ENCODE data around the gene IGSF6. TPM values are rescaled to one million over a fixed set of nuclear protein-coding genes. Genes with fewer than 3 reads are reported as not detected.

The IGSF6 gene
- total and polyA plus RNA-seq, 2 of the 8 experiments (the other 6 are each of a cell fraction or from before 2014, with no cell fraction given): not detected

DNA sequence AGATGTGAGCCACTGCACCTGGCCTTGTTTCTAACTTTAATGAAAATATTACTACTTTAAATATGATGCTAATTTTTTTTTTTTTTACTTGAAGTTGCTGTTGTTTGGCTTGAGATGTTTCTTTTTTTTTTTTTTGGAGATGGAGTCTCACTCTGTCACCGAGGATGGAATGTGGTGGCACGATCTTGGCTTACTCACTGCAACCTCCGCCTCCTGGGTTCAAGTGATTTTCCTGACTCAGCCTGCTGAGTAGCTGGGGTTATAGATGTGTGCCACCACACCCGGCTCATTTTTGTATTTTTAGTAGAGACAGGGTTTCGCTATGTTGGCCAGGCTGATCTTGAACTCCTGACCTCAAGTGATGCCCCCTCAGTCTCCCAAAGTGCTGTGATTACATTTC lies 23.6 kb downstream of the IGSF6 start:
- Histone ChIP-seq H3K4me1 (replicated peaks in 1 of 4; ENCODE audit: control insufficient read depth in 3 of 4, insufficient read depth in 4 of 4, low read length in 3 of 4) (no peaks in the 10 kb centered on the region), H2BK12ac (ENCODE audit: low read depth, low read length) (no peak overlapping the region), H2BK20ac (ENCODE audit: low read length) (no peak overlapping the region), H4K20me1 (replicated peaks in 1 of 2; ENCODE audit: control insufficient read depth in 1 of 2, insufficient read depth in 2 of 2, low read length in 2 of 2) (no peaks in the 10 kb centered on the region), H3K18ac (ENCODE audit: extremely low read depth, low read length) (no peak overlapping the region), H3K4ac (replicated peaks; ENCODE audit: insufficient read length, low read depth, low read length) (no peak overlapping the region), H3K36me3 (ENCODE audit: control insufficient read depth in 2 of 4, insufficient read depth in 4 of 4, low read length in 3 of 4) (peaks cover 0 to 42% (median 21%) of the 10 kb centered on the region in 4 experiments; a peak in 5 of 8 replicates), H2AK5ac (ENCODE audit: low read depth, low read length) (no peak overlapping the region), H3K79me2 (ENCODE audit: control insufficient read depth in 1 of 2, insufficient read depth in 2 of 2, low read length in 2 of 2) (no peaks in the 10 kb centered on the region), H3K27ac (ENCODE audit: low read depth, low read length) (no peak overlapping the region), H3K4me3 (ENCODE audit: extremely low read depth in 1 of 4, insufficient read depth in 2 of 4, low read depth in 3 of 4, low read length in 4 of 4) (no peak overlapping the region), H3K27me3 (replicated peaks in 1 of 4; ENCODE audit: control insufficient read depth in 3 of 4, extremely low read depth in 1 of 4, insufficient read depth in 3 of 4, low read length in 3 of 4) (no peaks in the 10 kb centered on the region), H2BK5ac (ENCODE audit: low read depth, low read length) (no peak overlapping the region), H2BK120ac (replicated peaks; ENCODE audit: low read depth, low read length) (no peak overlapping the region), H3K14ac (ENCODE audit: insufficient read length) (no peak overlapping the region), H4K5ac (ENCODE audit: insufficient read length, low read depth, low read length) (no peak overlapping the region), H3K9me3 (ENCODE audit: insufficient read depth in 2 of 2, low read depth in 1 of 2, low read length in 1 of 2) (peaks cover 0 to 6% of the 10 kb centered on the region in 2 experiments; a peak in 1 of 4 replicates), H3K4me2 (ENCODE audit: insufficient read depth in 1 of 2, low read depth in 2 of 2, low read length in 2 of 2) (no peak overlapping the region), H2BK15ac (ENCODE audit: low read length) (no peak overlapping the region), H3K23me2 (ENCODE audit: low read depth, low read length) (no peaks in the 10 kb centered on the region), H3K79me1 (ENCODE audit: low read depth, low read length) (no peaks in the 10 kb centered on the region), H4K8ac (ENCODE audit: extremely low read depth, insufficient read depth, low read length) (no peak overlapping the region), H4K91ac (replicated peaks; ENCODE audit: insufficient read length, low read length) (no peak overlapping the region), H3K23ac (ENCODE audit: insufficient read length) (no peak overlapping the region), H3K56ac (replicated peaks; ENCODE audit: insufficient read length, low read depth, low read length) (no peak overlapping the region), H2AFZ (ENCODE audit: low read length) (no peak overlapping the region), H3K9ac (replicated peaks in 1 of 4; ENCODE audit: extremely low read depth in 1 of 4, low read depth in 3 of 4, low read length in 3 of 4) (no peak overlapping the region)
- DNase-seq (ENCODE audit: low read depth in 1 of 2, low spot score in 2 of 2) (no peak), FAIRE-seq (no peak)
- WGBS, 2 experiments (ENCODE audit: extremely low coverage in 1 of 2, insufficient coverage in 1 of 2, insufficient read length in 1 of 2, insufficient replicate concordance in 2 of 2, low coverage in 1 of 2, low lambda C conversion rate in 2 of 2, missing lambda C conversion rate in 1 of 2): 93% methylated on average over 4 of the region's 5 CpGs; no CpG with 5 or more reads in 1 of the 2 experiments
- CTCF ChIA-PET (ENCODE audit: partially characterized antibody): interaction anchor here (1.1 to 2.1 kb wide), 2 partner anchors 11 to 24 kb away, joined by 3 to 8 read pairs; partner anchors contain the start of gene IGSF6
- POLR2A ChIA-PET (ENCODE audit: partially characterized antibody): interaction anchor here (0.9 kb wide), 1 partner anchor 46 kb away, joined by 3 read pairs; no protein-coding TSS in a partner anchor
- TF ChIP-seq GTF2F1 (IDR thresholded peaks at IDR 0.05; ENCODE audit: borderline replicate concordance, low read depth, low read length) (no peak), EZH2 (IDR thresholded peaks at IDR 0.05; ENCODE audit: low read depth, low read length, severe bottlenecking) (no peak), RBBP5 (IDR thresholded peaks at IDR 0.05; ENCODE audit: borderline replicate concordance, low read depth, low read length) (no peak), EP300 (IDR thresholded peaks at IDR 0.05; ENCODE audit: borderline replicate concordance in 1 of 2, low read depth in 2 of 2, low read length in 2 of 2) (no peak), JUND (IDR thresholded peaks at IDR 0.05; ENCODE audit: low read length) (no peak), SIRT6 (IDR thresholded peaks at IDR 0.05; ENCODE audit: low read length) (no peak), JUN (IDR thresholded peaks at IDR 0.05; ENCODE audit: low read depth, low read length) (no peak), ASH2L (IDR thresholded peaks at IDR 0.05; ENCODE audit: low read length) (no peak)
- TF ChIP-seq, protein P1, sequence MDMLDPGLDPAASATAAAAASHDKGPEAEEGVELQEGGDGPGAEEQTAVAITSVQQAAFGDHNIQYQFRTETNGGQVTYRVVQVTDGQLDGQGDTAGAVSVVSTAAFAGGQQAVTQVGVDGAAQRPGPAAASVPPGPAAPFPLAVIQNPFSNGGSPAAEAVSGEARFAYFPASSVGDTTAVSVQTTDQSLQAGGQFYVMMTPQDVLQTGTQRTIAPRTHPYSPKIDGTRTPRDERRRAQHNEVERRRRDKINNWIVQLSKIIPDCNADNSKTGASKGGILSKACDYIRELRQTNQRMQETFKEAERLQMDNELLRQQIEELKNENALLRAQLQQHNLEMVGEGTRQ (IDR thresholded peaks at IDR 0.05; ENCODE audit: low read length): no peak
- TF ChIP-seq, protein P2, sequence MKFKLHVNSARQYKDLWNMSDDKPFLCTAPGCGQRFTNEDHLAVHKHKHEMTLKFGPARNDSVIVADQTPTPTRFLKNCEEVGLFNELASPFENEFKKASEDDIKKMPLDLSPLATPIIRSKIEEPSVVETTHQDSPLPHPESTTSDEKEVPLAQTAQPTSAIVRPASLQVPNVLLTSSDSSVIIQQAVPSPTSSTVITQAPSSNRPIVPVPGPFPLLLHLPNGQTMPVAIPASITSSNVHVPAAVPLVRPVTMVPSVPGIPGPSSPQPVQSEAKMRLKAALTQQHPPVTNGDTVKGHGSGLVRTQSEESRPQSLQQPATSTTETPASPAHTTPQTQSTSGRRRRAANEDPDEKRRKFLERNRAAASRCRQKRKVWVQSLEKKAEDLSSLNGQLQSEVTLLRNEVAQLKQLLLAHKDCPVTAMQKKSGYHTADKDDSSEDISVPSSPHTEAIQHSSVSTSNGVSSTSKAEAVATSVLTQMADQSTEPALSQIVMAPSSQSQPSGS (IDR thresholded peaks at IDR 0.05; ENCODE audit: low read length): no peak
